ENCODE measurements around the gene RHEBL1.
A peak's percentile ranks its signal among the peaks of the same experiment; 100 is the strongest.

The RHEBL1 gene

GRCh38 chr12:49054524-49054923, 15.3 kb downstream of the RHEBL1 start:
- DNase-seq (ENCODE audit: low read depth in 2 of 2), result no peak

GRCh38 chr12:49054096-49054495, 15.7 kb downstream of the RHEBL1 start:
- no peak for DNase-seq (ENCODE audit: low read depth in 2 of 2)

GRCh38 chr12:49052451-49053208, 17.1 kb downstream of the RHEBL1 start:
- no peak for DNase-seq (ENCODE audit: low read depth in 2 of 2)

GRCh38 chr12:49051777-49052438, 17.9 kb downstream of the RHEBL1 start:
- DNase-seq (ENCODE audit: low read depth in 2 of 2), result no peak

- no peak for DNase-seq (ENCODE audit: low read depth in 2 of 2)
Measured at GRCh38 chr12:49051373-49051764, 18.4 kb downstream of the RHEBL1 start.

GRCh38 chr12:49050507-49051372, 19.0 kb downstream of the RHEBL1 start:
- DNase-seq (ENCODE audit: low read depth in 2 of 2), result no peak

- no peak for DNase-seq (ENCODE audit: low read depth in 2 of 2)
Measured at GRCh38 chr12:49049566-49050224, 20.1 kb downstream of the RHEBL1 start.

- no peak for DNase-seq (ENCODE audit: low read depth in 2 of 2)
Measured at GRCh38 chr12:49048953-49049352, 20.8 kb downstream of the RHEBL1 start.

GRCh38 chr12:49046129-49046895, 23.5 kb downstream of the RHEBL1 start:
- DNase-seq (ENCODE audit: low read depth in 2 of 2), result no peak

- DNase-seq (ENCODE audit: low read depth in 2 of 2), result no peak
Measured at GRCh38 chr12:49044660-49045059, 25.1 kb downstream of the RHEBL1 start.

GRCh38 chr12:49043856-49044258, 25.9 kb downstream of the RHEBL1 start:
- DNase-seq (ENCODE audit: low read depth in 2 of 2), result peak in 1 of 2 experiments; percentile 11

GRCh38 chr12:49043241-49043640, 26.5 kb downstream of the RHEBL1 start:
- DNase-seq (ENCODE audit: low read depth in 2 of 2), result no peak

GRCh38 chr12:49041881-49042484, 27.8 kb downstream of the RHEBL1 start:
- no peak for DNase-seq (ENCODE audit: low read depth in 2 of 2)

GRCh38 chr12:49041036-49041880, 28.5 kb downstream of the RHEBL1 start:
- no peak for DNase-seq (ENCODE audit: low read depth in 2 of 2)

GRCh38 chr12:49040364-49040855, 29.4 kb downstream of the RHEBL1 start:
- no peak for DNase-seq (ENCODE audit: low read depth in 2 of 2)

GRCh38 chr12:49039421-49040363, 30.1 kb downstream of the RHEBL1 start:
- no peak for DNase-seq (ENCODE audit: low read depth in 2 of 2)

GRCh38 chr12:49038291-49038955, 31.4 kb downstream of the RHEBL1 start:
- DNase-seq (ENCODE audit: low read depth in 2 of 2), result no peak

- no peak for DNase-seq (ENCODE audit: low read depth in 2 of 2)
Measured at GRCh38 chr12:49037947-49038237, 31.9 kb downstream of the RHEBL1 start.
